Measurements from ENCODE around the gene MAP2K3. TPM values are rescaled to one million over a fixed set of nuclear protein-coding genes. Genes with fewer than 3 reads are reported as not detected.

MAP2K3 gene
- total and polyA plus RNA-seq, 2 of the 8 experiments (the other 6 are each of a cell fraction or from before 2014, with no cell fraction given): 16.9 to 33.5 TPM

DNA sequence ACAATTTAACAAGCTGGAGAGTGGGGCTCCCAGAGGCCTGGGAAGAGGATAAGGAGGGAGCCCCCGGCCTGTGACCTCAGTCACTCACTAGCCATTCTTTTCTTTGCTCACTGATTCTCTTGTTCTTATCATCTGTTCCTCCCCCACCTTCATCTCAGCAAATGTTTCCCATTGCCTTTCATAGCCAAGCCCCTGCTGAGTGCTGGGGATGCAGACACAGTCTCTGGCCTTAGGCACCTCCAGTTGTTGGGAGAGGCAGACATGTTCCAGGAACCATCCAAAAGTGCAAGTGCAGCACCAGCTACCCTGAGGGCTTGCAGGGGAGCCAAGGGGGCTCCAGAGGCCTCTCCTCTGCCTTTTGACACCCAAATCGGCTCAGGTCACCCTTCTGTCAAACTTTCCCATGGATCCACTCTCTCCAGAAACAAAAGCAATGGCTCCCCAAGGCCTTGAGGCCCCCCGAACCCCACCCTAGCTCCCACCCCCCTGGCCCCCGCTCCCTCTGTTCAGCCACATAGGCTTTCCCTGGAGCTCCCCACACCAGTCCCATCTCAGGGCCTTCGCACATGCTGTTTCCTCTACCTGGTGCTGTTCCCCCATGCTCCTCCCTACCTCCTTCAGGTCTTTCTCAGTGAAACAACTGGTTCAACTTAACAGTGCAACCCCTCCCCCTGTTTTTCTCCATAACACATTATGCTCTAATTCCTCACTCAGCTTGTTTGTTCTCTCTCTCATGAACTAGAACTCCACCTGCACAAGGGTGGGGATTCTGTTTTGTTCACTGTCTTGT, 76.7 kb downstream of the MAP2K3 start (continued):
- TF ChIP-seq SUZ12 (IDR thresholded peaks at IDR 0.05; ENCODE audit: low read length): no peak
- no peak for TF ChIP-seq CBX5 (IDR thresholded peaks at IDR 0.05; ENCODE audit: low read depth, low read length)
- TF ChIP-seq, protein P1, sequence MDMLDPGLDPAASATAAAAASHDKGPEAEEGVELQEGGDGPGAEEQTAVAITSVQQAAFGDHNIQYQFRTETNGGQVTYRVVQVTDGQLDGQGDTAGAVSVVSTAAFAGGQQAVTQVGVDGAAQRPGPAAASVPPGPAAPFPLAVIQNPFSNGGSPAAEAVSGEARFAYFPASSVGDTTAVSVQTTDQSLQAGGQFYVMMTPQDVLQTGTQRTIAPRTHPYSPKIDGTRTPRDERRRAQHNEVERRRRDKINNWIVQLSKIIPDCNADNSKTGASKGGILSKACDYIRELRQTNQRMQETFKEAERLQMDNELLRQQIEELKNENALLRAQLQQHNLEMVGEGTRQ (IDR thresholded peaks at IDR 0.05; ENCODE audit: low read length): no peak
